Gastrocnemius medialis (tissue), 4 donors: Measurements from ENCODE around the gene ANAPC1. TPM values are rescaled to one million over a fixed set of nuclear protein-coding genes. Genes with fewer than 3 reads are reported as not detected.

Experiments used
- ATAC-seq, 2 donors: fragments of 150-250 bp; one replicate each; pipeline ENCODE4 v1.9.1; 2016
- DNase-seq, 2 donors: peaks; one replicate each; pipeline ENCODE4 v3.0.0-alpha.2; 2019
- H3K27ac ChIP-seq, 4 donors: fragments of 200-600 bp; sonication (generic); 1 replicate in 1 of 4; 2 replicates in 3 of 4; pipeline ENCODE4 v1.5.1; 2016 to 2018; ENCODE audit warnings: mild to moderate bottlenecking in 2 of 4, moderate library complexity in 1 of 4
- H3K27me3 ChIP-seq, 3 donors: fragments of 200-600 bp; sonication (generic) in 2 of 3; 1 replicate in 1 of 3; 2 replicates in 2 of 3; pipeline versions ENCODE4 v1.5.1 to v1.6.0; 2016 to 2019; ENCODE audit warnings: mild to moderate bottlenecking in 1 of 3, moderate library complexity in 1 of 3
- H3K36me3 ChIP-seq, 2 donors: fragments of 200-600 bp; sonication (generic) in 1 of 2; one replicate each; pipeline ENCODE4 v1.5.1; 2017 to 2018
- H3K4me1 ChIP-seq, 2 donors: fragments of 200-600 bp; sonication (generic) in 1 of 2; one replicate each; pipeline ENCODE4 v1.5.1; 2016 to 2017; ENCODE audit warnings: mild to moderate bottlenecking in 2 of 2
- H3K4me3 ChIP-seq, 4 donors: fragments of 200-600 bp; sonication (generic) in 3 of 4; 1 replicate in 1 of 4; 2 replicates in 3 of 4; pipeline ENCODE4 v1.5.1; 2016 to 2019; ENCODE audit warnings: mild to moderate bottlenecking in 2 of 4
- H3K9me3 ChIP-seq, 3 donors: fragments of 200-600 bp; sonication (generic) in 2 of 3; 1 replicate in 1 of 3; 2 replicates in 2 of 3; pipeline ENCODE4 v1.5.1; 2016 to 2019
- POLR2A ChIP-seq, 2 donors: fragments of 450-650 bp; IDR thresholded peaks; one replicate each; pipeline ENCODE4 v1.6.1; 2017; ENCODE audit warnings: antibody characterized with exemption in 2 of 2, mild to moderate bottlenecking in 2 of 2, moderate library complexity in 2 of 2
- in situ Hi-C, 4 donors: fragments of 200-750 bp; cut with MboI; loops; one replicate each; pipeline versions ENCODE4 v1.15.0 to v1.8.0; 2017; ENCODE audit warnings: low sequenced_read_pairs in 4 of 4
- intact Hi-C: fragments of 100-400 bp; cut with DNase I; formaldehyde crosslinking; loops from one replicate; pipeline ENCODE4 v1.15.1; 2023; ENCODE audit warnings: low total_unique reads
- total RNA-seq, 4 donors: library from RNA; depleted of rRNA; stranded (reverse); fragments of >200 nt; gene quantifications; one replicate each; pipeline versions ENCODE4 v1.1.0 to v1.2.3, GENCODE V29; 2016
- TF ChIP-seq, protein P1 (sequence below), 5 experiments: fragments of 450-650 bp in 3 of 5; fragments of 200-600 bp in 2 of 5; sonication (generic) in 2 of 5; IDR thresholded peaks in 4 of 5; conservative IDR thresholded peaks in 1 of 5; 1 replicate in 4 of 5; 2 replicates in 1 of 5; pipeline ENCODE4 v1.5.1; 2016 to 2019; ENCODE audit warnings: antibody characterized with exemption in 5 of 5, mild to moderate bottlenecking in 3 of 5, moderate library complexity in 3 of 5

Gene ANAPC1
- total RNA-seq, 4 donors from 2014 or later = 28.3 to 33.9 (median 30.8) TPM

DNA sequence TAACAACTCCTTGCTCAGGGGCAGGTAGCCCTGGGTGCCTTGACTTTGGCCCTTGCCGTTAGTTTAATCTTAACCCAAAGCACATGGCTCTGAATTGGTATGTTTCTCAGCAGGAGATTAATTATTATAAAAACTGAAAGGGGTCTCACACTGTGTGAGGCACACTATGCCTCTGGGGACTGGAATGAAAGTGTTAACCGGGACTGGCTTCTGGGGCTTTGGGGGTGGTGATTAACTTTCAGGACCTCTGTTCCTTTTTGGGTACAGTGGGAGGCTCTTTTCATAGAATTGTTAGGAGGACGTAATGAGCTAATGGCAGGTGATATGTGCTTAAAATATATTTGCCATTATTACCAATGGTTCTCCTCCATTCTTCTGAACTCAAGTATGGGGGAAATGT, 19.5 kb upstream of the ANAPC1 start:
- Histone ChIP-seq H3K4me3 (no peak overlapping the region), H3K36me3 (no peaks in the 10 kb centered on the region), H3K27ac (peak overlapping the region in 1 of 4 donors; percentile 43), H3K4me1 (peaks cover 8 to 10% of the 10 kb centered on the region in 2 donors), H3K9me3 (no peaks in the 10 kb centered on the region), H3K27me3 (peaks cover 6 to 16% (median 11%) of the 10 kb centered on the region in 3 donors)
- ATAC-seq (no peak), DNase-seq (no peak)
- in situ Hi-C loops = no loop called here
- TF ChIP-seq, protein P1, sequence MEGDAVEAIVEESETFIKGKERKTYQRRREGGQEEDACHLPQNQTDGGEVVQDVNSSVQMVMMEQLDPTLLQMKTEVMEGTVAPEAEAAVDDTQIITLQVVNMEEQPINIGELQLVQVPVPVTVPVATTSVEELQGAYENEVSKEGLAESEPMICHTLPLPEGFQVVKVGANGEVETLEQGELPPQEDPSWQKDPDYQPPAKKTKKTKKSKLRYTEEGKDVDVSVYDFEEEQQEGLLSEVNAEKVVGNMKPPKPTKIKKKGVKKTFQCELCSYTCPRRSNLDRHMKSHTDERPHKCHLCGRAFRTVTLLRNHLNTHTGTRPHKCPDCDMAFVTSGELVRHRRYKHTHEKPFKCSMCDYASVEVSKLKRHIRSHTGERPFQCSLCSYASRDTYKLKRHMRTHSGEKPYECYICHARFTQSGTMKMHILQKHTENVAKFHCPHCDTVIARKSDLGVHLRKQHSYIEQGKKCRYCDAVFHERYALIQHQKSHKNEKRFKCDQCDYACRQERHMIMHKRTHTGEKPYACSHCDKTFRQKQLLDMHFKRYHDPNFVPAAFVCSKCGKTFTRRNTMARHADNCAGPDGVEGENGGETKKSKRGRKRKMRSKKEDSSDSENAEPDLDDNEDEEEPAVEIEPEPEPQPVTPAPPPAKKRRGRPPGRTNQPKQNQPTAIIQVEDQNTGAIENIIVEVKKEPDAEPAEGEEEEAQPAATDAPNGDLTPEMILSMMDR (IDR thresholded peaks at IDR 0.05 in 4 of 5, conservative IDR thresholded peaks at IDR 0.05 in 1 of 5) = no peak
- no peak for TF ChIP-seq POLR2A (IDR thresholded peaks at IDR 0.05)
- intact Hi-C loops = no loop called here

DNA sequence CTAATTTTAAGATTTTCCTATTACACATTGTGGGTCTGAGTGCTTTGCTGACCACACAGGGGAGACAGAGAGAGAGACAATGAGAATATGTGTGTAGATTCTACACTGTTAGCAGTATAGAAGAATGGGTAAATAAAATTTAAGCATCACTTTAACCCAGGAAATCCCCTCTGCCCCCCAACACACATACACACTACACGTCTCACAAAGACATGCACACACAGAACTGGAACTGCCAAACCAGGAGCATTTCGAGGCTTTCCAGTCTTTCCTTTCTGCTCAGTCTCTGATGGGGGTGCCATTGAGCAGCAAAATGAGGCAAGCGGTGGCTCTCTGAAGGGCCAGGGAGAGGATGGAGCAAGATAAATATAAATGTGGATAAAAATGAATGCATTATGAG, 16.9 kb upstream of the ANAPC1 start:
- no peak for ATAC-seq
- H3K27ac ChIP-seq = no peak overlapping the region
- no peak for DNase-seq
- intact Hi-C loops (no loop called here), in situ Hi-C loops (no loop called here)
- no peaks in the 10 kb centered on the region for H3K9me3 ChIP-seq
- H3K36me3 ChIP-seq = no peaks in the 10 kb centered on the region
- H3K4me1 ChIP-seq = peaks cover 4 to 9% of the 10 kb centered on the region in 2 donors
- peaks cover 7 to 28% (median 12%) of the 10 kb centered on the region in 3 donors for H3K27me3 ChIP-seq
- peak overlapping the region in 1 of 4 donors; percentile 18 for H3K4me3 ChIP-seq
- TF ChIP-seq, protein P1 (IDR thresholded peaks at IDR 0.05 in 4 of 5, conservative IDR thresholded peaks at IDR 0.05 in 1 of 5) = peak in 2 of 5 experiments; percentile 12 to 23
- TF ChIP-seq POLR2A (IDR thresholded peaks at IDR 0.05) = no peak

DNA sequence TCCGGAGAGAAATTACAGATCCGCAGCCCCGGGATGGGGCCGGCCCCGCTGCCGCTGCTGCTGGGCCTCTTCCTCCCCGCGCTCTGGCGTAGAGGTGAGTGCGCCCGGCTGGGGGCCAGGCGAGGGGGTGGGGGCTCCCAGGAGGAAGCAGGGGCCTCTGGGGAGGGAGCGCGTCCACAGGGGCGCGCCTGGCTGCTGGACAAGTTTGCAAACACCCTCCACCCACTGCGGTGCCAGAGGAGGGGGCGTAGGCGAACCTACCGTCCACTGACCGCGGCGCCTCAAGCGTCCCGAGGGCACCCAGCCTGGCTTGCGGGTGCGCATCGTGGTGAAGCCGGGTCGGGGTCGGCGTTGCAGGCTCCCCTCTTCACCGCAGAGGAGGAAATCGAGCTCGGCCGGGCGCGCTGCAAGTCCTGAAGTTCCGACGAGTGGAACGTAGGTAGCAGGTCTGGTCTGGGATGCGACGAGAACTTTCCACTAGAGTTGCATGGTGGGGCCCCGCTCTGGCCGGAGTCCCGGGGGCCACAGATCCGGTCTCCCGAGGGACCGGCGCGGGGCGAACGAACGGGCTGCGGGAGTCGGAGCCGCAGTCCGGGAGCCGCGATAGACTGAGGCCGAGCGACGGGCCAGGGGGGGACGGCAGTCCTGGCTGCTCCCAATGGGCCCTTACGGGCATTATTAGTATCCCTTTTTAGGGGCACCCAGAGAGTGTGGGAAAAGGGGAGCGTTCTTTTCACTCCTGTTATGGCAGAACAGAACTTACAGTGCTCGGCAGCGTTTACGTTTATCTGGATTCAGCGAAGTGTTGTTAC, 14.9 kb upstream of the ANAPC1 start:
- H3K27me3 ChIP-seq = peaks cover 10 to 28% (median 12%) of the 10 kb centered on the region in 3 donors
- ATAC-seq (peak; percentile 16 to 35), DNase-seq (no peak)
- H3K27ac ChIP-seq = peak overlapping the region; percentile 61 to 81 (median 72)
- intact Hi-C loops = loop anchor here (2.0 to 10.0 kb wide), 2 partner anchors 150 to 376 kb away; partner anchors contain the start of gene ZC3H6
- no peaks in the 10 kb centered on the region for H3K36me3 ChIP-seq
- in situ Hi-C loops = loop anchor here in 1 of 4 donors (25.0 kb wide), 1 partner anchor 363 kb away; the partner anchor contains the start of gene ZC3H8
- H3K4me3 ChIP-seq = peak overlapping the region; percentile 68 to 77 (median 72)
- TF ChIP-seq, protein P1 (IDR thresholded peaks at IDR 0.05 in 4 of 5, conservative IDR thresholded peaks at IDR 0.05 in 1 of 5) = no peak
- TF ChIP-seq POLR2A (IDR thresholded peaks at IDR 0.05) = no peak
- H3K9me3 ChIP-seq = no peaks in the 10 kb centered on the region
- H3K4me1 ChIP-seq = peaks cover 0 to 9% of the 10 kb centered on the region in 2 donors

DNA sequence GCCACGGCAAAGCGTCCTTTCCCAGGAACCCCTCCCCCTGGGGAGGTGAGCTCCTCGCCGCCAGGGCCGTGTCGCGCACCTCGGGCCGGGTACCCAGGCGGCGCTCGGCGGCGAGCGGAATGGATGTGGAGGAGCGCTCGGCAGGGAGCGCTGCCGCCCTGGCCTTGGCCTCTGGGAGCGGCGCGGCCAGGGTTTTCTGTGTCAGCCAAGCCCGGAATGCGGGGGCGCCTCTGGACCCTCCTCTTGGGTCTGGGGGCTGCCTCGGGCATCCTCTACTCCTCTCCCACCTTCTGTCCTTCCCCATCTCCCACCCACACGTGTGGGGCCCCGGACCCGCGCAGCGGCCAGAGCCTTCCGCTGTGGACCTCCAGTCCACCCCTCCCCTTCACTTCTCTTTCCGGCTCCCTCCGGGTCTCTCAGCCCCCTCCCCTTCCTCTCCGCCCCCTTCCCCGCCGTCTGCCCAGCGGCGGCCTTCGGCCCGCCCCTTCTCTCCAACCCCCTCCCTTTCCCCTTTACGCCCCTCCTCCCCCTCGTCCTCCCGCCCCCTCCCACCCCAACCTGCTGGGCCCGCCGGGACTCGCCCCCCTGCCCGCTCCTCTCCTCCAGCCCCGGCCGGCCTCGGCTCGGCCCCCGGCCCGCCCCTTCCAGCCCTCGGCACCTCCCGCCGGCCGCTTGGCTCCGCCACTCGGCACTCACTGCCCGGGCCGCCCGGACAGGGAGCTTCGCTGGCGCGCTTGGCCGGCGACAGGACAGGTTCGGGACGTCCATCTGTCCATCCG, 14.1 kb upstream of the ANAPC1 start, which contains the start of gene MERTK:
Gene MERTK (plus strand): TSS at position 684 of the 779 bp plus-strand sequence. CDS start 129 bp downstream, outside the sequence.
- peak; percentile 36 to 50 for TF ChIP-seq POLR2A (IDR thresholded peaks at IDR 0.05)
- TF ChIP-seq, protein P1 (IDR thresholded peaks at IDR 0.05 in 4 of 5, conservative IDR thresholded peaks at IDR 0.05 in 1 of 5) = peak; percentile 32 to 69 (median 57)
- intact Hi-C loops (loop anchor here (2.0 to 10.0 kb wide), 2 partner anchors 151 to 377 kb away; partner anchors contain the start of gene ZC3H6), in situ Hi-C loops (loop anchor here in 1 of 4 donors (25.0 kb wide), 1 partner anchor 364 kb away; the partner anchor contains the start of gene ZC3H8)
- Histone ChIP-seq H3K4me1 (peaks cover 0 to 9% of the 10 kb centered on the region in 2 donors), H3K4me3 (peak within 1 kb of the TSS; percentile 68 to 77 (median 72)), H3K9me3 (no peaks in the 10 kb centered on the region), H3K27me3 (peaks cover 10 to 28% (median 12%) of the 10 kb centered on the region in 3 donors), H3K36me3 (no peaks in the 10 kb centered on the region), H3K27ac (peak within 1 kb of the TSS; percentile 61 to 81 (median 72))
- DNase-seq = peak; percentile 45 to 48
- ATAC-seq = peak; percentile 63 to 80
